ENCODE results near the gene DOK6.

DNA sequence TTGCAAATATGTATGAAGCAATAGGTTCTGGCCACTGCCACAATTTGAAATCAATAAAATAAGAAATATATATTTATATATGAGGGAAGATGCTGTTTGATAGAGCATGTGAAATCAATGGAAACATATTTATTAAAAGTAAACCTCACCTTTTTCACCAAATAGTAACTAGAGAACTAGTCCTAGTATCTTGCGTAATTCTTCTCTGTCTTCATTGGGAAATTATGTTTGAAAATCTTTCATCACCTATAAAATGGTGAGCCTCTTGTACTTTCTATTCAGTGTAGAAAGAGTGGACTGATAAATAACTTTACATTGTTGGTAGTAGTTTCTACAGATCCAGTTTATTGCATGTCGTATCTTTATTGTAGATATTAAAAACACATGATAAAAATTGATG lies 444.0 kb downstream of the DOK6 start:
- TF ChIP-seq, protein P1, sequence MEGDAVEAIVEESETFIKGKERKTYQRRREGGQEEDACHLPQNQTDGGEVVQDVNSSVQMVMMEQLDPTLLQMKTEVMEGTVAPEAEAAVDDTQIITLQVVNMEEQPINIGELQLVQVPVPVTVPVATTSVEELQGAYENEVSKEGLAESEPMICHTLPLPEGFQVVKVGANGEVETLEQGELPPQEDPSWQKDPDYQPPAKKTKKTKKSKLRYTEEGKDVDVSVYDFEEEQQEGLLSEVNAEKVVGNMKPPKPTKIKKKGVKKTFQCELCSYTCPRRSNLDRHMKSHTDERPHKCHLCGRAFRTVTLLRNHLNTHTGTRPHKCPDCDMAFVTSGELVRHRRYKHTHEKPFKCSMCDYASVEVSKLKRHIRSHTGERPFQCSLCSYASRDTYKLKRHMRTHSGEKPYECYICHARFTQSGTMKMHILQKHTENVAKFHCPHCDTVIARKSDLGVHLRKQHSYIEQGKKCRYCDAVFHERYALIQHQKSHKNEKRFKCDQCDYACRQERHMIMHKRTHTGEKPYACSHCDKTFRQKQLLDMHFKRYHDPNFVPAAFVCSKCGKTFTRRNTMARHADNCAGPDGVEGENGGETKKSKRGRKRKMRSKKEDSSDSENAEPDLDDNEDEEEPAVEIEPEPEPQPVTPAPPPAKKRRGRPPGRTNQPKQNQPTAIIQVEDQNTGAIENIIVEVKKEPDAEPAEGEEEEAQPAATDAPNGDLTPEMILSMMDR (conservative IDR thresholded peaks at IDR 0.05; ENCODE audit: low read depth in 2 of 2): no peak
- TF ChIP-seq POLR2AphosphoS5 (IDR thresholded peaks at IDR 0.05; ENCODE audit: low read depth) (no peak), STAT1 (IDR thresholded peaks at IDR 0.05; ENCODE audit: unreplicated experiment) (no peak), JUNB (IDR thresholded peaks at IDR 0.05; ENCODE audit: unreplicated experiment) (no peak)
- TF ChIP-seq, protein P2, sequence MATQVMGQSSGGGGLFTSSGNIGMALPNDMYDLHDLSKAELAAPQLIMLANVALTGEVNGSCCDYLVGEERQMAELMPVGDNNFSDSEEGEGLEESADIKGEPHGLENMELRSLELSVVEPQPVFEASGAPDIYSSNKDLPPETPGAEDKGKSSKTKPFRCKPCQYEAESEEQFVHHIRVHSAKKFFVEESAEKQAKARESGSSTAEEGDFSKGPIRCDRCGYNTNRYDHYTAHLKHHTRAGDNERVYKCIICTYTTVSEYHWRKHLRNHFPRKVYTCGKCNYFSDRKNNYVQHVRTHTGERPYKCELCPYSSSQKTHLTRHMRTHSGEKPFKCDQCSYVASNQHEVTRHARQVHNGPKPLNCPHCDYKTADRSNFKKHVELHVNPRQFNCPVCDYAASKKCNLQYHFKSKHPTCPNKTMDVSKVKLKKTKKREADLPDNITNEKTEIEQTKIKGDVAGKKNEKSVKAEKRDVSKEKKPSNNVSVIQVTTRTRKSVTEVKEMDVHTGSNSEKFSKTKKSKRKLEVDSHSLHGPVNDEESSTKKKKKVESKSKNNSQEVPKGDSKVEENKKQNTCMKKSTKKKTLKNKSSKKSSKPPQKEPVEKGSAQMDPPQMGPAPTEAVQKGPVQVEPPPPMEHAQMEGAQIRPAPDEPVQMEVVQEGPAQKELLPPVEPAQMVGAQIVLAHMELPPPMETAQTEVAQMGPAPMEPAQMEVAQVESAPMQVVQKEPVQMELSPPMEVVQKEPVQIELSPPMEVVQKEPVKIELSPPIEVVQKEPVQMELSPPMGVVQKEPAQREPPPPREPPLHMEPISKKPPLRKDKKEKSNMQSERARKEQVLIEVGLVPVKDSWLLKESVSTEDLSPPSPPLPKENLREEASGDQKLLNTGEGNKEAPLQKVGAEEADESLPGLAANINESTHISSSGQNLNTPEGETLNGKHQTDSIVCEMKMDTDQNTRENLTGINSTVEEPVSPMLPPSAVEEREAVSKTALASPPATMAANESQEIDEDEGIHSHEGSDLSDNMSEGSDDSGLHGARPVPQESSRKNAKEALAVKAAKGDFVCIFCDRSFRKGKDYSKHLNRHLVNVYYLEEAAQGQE (IDR thresholded peaks at IDR 0.05; ENCODE audit: unreplicated experiment): no peak
